HPDE6-E6E7 (cell line): ENCODE results near the gene CPXM1.
A peak's percentile ranks its signal among the peaks of the same experiment; 100 is the strongest.
"Not testable (repeated sequence)": the region's sequence is repeated elsewhere in the genome, so short reads cannot be mapped to it uniquely, and the experiment has no call there.

Experiments used
- DNase-seq: peaks from one replicate; pipeline ENCODE4 v3.0.0; 2011; ENCODE audit warnings: missing footprints; ENCODE audit errors: extremely low spot score

Gene CPXM1

DNA sequence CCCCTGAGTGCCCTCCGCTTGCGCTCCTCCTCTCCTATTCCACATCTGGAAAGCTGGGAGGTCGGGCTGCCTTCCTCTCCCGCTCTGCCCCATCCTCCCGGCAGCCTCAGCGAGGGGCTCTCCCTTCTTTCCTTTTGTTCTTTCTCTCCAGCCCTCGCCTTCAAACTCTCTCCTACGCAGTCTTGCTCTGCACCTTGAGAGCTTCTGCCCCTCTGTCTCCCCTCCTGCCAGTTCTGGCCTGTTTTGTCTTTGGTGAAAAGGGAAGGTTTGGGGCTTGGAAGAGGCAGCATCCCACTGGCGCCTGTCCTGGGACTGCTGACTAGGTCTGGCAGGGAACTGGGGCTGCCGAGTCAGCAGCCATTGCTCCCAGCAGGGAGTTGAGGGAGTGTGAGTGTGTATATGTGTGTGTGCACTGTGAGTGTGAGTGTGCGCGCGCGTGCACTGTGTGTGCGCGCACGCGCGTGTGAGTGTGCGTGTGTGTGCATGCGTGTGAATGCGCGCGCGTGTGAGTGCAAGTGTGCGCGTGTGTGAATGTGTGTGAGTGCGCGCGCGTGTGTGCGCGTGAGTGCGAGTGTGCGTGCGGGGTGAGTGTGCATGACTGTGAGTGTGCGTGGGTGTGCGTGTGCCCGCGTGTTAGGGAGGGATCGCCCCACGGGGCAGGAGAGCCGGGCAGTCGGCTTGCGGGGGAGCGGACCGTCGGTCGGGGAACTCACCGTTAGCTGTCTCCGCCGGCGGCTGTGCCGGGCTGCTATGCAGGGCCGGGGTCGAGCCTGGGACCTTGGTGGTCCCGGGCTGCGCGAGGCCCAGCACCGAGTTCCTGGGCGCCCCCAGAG is 523 bp downstream of the CPXM1 start:
- DNase-seq: no peak

DNA sequence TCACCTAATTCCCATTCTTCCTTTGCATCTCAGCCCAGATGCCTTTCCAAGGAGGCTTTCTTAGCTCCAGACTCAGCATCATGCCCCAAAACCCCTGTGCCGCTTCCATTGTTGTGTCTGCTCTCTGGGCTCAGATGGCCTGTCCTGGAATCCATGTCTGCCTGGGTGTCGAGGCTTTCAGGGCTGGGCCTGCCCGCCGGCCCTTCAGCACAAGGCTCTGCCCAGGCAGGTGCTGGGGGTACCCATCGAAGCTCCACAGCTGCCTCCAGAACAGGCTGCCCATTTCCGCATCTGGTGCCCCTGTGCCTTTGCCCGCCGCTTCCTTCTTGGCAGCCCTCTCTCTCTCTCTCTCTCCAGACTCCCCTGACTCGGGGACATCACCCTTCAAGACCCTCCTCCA is 1.2 kb downstream of the CPXM1 start:
- DNase-seq: no peak

- DNase-seq: no peak
These were observed 1.6 kb downstream of the CPXM1 start for GRCh38 chr20:2798814-2799213.

DNA sequence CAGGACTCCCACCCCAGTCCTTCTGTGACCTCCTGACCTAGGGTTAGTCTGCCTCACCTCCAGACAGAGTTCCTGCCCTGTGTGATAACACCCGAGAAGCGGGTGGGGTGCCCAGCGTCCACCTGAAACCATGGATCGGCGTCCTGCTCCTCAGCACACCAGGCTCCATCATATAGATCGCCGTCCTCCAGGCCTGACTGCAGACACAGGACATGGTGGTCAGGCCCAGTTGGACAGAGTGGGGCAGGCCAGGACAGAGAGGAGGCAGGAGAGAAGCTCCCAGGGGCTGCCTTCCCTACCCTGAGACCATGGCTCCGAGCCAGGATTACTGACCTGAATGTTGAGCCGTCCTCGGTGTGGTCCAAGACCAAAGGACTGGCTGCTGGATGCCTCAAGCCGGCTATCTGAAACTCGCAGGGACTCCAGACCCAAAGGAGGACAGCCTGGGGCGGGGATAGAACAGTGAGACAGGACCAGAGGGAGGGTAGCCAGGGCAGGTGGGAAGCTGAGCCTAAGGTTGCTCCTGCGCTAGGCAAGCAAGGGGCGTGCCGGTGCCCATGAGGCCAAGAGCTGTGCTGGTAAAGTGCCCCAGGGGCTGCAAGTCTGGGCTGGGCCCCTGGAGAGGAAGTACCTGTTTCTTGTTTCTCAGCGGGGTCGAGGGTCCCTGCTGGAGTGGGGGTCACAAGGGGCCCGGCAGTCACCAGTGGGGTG is 2.2 kb downstream of the CPXM1 start:
- DNase-seq: no peak

DNA sequence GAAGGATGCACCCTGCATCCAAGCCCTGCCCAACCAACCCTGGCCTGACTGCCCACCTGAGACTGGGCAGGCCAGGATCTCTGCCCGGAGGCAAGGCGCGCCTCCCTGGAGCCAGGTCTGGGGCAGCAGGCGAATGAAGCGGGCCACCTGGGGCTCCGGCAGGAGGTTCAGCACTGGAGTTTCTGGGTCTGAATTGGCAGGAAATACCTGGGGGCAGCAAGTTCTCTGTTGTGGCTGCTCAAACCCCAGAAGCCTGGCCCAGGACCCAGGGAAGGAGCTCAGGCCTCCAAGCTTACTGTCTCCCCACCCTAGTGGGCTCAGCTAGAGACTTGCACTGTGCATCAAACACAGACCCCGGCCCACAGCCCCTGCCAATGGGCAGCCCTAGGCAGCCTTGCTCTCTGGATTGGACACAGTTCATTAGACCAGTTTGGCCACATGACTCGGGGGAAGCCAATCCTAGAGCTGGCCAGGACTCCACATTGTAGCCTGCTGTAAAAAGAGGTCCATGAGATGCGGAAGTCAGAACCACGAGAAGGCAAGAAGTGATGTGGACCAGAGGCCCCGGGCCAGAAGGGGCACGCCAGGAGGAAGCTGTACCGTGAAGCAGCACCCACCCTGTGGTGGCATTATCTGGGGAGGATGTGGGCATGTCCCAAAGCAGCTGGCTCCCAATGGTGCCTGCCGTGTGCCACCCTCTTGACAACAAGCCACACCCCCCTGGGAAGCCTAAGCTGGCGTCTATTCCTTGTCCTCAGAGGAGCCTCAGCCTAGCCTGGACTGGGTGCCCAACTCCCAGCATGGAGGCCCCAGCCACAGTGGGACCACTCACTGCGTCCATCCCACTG is 3.1 kb downstream of the CPXM1 start:
- no peak for DNase-seq

DNA sequence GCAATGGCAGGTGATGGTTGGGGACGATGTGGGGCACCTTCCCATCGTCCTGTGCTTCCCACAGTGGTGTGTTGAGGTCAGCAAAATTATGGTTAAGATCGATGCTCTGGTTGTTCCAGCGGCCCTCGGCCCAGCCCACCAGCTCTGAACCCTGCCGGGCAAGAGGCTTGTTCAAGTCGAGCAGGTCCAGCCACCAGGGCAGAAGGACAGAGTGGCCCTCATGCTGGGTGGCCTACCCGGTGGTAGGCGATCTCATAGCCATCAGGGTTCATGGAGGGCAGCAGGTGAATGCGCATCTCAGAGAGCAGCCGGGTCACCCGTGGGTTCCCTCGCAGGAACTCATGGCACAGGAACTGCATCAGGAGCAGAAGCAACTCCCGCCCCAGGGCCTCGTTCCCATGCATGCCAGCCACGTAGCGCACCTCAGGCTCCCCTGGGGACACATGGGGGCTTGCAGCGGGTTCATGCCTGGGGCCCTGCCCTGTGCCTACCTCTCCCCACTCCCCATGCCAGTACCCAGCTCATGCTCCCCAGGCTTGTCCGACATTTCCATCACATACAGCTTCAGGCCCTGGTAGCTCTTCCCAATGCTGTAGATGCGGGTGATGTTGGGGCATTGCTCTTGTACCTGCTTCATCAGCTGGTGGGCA is 4.3 kb downstream of the CPXM1 start:
- DNase-seq: no peak

DNA sequence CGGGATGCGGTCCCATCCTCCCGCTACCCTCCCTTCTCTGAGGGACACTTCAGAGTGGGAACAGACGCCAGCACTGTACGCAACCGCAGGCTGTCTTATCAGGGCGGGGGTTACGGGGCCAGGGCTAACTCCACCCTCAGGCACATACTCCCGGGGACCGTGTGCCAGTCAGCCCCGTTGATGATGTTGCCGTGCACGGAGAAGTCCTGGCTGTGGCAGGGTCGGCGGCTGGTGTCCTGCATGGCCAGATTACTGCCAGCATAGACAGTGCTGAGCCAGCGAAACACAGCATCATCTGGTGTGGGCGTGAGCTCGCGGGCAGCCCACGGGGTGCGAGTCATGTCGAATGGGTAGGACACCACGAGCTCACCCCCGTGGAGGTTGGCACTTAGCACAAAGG is 5.0 kb downstream of the CPXM1 start:
- no peak for DNase-seq

DNA sequence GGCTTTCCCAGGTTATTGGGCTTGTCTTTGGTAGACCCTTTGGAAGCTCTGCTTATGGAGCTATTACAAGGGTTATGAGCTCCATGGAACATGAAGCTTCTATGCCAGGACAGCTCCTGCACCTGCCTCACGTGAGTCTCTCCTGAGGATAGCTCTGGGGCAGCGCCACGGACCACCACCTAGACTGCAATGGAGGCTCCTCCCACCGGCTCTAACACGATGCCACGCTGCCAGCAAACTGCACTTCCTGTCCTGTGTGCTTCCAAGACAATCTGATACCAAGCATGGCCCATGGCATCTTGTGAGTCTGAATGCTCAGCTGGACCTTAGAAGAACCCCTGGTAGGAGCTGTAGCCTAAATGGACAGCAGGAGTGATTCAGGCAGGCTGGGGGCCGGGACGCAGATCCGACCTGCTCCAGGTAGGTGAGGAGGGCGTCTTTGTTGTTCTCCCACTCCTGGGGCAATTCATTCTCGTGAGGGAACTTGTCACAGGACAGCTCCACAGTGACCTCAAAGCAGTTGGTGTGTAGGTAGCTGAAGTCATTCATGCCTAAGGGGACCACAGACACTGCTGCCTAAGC is 5.5 kb downstream of the CPXM1 start:
- no peak for DNase-seq

- DNase-seq: no peak
These were observed 6.2 kb downstream of the CPXM1 start for GRCh38 chr20:2794202-2794748.

DNA sequence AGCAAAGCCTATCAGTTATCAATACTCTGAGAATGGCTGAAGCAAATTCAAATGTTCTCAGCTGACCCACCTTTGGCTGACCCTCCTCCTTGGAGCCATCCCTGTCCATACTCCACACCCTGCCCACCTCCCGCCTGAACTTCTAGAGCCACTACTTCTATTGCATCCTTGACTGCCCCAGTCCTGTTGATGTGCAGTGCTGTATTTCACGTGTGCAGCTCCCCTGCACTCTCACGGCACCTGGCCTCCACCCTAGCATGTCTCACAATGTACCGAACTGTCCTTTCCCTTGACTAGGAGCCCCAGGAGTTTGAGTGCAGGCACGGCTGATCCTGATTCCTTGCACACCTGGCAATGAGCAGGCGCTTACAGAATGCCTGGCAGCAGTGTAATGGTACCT is 7.0 kb downstream of the CPXM1 start:
- no peak for DNase-seq

DNA sequence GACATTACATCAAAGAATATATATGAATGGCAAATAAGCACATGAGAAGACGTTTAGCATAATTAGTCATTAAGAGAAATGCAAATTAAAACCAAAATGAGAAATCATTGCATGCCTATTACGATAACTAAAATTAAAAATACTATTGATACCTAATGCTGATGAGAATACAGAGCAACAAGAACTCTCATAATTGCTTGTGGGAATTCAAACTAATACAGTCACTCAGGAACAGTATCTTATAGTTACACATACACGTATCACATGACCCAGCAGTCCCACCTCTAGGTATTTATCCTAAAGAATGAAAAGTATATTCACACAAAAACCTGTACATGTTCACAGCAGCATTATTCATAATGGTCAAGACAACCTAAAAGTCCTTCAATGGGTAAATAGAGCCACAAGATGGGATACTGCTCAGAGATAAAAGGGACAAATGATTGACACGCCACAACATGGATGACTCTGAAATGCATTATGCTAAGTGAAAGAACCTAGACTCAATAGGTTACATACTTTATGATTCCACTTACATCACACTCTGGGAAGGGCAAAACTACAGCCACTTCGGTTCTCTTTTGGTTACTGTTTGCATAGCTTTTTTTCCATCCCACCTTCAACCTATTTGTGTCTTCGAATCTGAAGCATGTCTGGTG is 16.4 kb downstream of the CPXM1 start:
- DNase-seq: no peak

GRCh38 chr20:2780948-2781347 is 19.5 kb downstream of the CPXM1 start:
- DNase-seq: no peak

DNA sequence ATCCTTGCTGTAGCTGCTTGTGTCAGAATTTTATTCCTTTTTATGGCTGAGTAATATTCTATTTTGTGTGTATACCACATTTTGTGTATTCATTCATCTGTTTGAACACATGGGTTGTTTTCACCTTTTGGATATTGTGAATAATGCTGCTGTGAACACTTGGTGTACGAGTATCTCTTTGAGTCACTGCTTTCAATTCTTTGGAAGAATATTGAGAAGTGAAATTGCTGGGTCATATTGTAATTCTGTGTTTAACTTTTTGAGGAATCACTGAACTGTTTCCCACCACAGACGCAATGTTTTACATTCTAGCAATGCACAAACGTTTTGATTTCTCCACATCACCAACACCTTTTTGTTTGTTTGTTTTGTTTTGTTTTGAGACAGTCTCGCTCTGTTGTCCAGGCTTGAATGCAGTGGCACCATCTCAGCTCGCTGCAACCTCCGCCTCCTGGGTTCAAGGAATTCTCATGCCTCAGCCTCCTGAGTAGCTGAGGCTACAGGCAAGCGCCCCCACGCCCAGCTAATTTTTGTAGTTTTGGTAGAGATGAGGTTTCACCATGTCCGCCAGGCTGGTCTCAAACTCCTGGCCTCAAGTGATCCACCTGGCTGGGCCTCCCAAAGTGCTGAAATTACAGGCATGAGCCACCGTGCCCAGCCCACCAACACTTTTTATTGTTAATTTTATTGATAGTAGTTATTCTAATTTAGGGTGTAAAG is 21.7 kb downstream of the CPXM1 start:
- no peak for DNase-seq

- no peak for DNase-seq
These were observed 25.3 kb downstream of the CPXM1 start for GRCh38 chr20:2775139-2775538.

GRCh38 chr20:2773812-2774211 is 26.6 kb downstream of the CPXM1 start:
- DNase-seq: no peak

DNA sequence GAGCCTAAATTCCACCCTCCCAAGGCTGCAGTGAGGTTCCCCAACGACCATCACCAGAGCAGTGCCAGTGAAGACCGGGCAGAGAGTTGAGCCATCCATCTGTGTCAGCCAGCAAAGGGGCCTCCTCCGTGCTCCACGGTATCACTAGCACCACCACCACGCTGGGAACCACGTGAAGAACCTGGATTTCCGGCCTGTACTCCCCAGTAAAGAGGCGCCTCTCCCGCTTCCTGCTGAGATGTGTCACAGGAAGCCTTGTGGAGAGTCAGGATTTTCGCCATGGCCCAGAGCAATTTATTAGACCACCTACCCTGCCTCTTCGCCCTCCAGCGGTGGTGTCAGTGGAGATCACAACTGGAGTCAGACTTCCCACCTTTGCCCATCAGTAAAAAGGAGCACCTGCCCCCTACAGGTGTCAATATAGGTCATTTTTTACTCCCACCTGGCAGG is 28.8 kb downstream of the CPXM1 start:
- DNase-seq: no peak

DNA sequence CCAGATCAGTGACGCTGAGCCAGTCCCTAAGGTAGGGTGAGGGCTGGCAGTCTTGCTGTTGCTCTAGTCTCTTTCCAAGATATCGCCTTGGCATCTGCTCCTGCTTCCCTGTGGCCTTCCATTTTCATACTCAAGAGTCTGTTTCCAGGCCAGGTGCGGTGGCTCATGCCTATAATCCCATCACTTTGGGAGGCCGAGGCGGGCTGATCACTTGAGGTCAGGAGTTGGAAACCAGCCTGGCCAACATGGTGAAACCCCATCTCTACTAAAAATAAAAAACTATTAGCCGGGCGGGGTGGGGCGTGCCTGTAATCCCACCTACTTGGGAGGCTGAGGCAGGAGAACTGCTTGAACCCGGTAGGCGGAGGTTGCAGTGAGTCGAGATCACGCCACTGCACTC is 30.3 kb downstream of the CPXM1 start:
- DNase-seq: not testable (repeated sequence)

DNA sequence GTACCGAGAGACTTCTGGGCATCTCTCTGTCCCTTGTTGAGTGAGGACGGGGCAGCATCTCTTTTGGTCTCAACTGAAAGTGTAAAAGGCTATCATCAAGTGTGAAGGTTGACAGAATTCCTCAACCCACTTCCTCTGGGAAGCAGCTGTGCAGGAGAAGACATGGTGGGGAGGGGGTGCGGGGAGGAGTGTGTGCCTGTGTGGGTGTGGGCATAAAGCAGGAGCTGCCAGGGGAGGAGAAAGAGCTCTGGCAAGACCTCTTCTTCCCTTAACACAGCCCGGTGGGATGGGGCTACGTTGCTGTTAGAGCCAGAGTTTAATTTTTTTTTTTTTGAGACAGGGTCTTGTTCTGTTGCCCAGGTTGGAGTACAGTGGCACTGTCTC is 31.8 kb downstream of the CPXM1 start:
- DNase-seq: no peak

DNA sequence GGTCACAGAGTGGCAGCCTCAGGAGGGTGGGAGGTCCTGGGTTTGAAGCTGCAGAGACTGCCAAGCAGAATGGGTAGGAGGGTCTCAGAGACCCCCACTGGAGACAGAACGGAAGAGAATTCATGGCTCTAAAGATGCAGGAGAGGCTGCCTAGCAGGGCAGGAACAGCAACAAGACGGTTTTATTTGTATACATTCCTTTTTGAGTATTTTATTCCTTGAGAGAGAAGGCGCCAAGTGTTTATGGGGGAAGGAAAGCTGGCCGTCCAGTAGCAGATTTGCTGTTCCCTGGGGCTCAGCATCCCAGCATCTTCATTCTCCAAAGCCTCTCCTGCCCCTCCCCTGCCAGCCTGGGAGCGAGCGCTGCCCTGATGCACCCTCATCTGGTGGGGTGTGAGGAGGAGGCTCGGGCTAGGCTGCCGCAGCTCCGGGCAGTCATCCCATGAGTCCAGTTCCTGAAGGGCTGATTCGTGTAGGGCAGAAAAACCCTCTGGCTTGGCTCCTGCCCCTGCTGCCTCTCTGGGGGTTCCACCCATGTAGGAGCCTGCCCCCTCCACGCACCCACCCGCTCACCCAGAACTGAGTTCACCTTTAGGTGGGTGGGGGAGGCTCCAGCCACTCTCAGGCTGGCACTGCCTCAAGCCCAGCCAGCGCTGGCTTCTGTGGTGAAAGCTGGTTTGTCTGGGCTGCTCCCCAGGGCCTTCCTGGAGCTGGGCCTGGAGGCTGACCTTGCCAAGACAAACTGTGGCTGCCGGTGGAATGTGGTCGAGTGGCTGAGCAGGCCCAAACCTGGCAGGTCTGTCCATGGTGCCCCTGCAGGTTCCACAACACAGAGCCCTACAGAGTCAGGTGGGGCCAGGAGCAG is 32.4 kb downstream of the CPXM1 start:
- DNase-seq: peak; percentile 90
